ENCODE measurements around the gene TXNL4A.

Gene TXNL4A

GRCh38 chr18:79947881-79948610 lies 40.3 kb downstream of the TXNL4A start:
- no peak for DNase-seq

DNA sequence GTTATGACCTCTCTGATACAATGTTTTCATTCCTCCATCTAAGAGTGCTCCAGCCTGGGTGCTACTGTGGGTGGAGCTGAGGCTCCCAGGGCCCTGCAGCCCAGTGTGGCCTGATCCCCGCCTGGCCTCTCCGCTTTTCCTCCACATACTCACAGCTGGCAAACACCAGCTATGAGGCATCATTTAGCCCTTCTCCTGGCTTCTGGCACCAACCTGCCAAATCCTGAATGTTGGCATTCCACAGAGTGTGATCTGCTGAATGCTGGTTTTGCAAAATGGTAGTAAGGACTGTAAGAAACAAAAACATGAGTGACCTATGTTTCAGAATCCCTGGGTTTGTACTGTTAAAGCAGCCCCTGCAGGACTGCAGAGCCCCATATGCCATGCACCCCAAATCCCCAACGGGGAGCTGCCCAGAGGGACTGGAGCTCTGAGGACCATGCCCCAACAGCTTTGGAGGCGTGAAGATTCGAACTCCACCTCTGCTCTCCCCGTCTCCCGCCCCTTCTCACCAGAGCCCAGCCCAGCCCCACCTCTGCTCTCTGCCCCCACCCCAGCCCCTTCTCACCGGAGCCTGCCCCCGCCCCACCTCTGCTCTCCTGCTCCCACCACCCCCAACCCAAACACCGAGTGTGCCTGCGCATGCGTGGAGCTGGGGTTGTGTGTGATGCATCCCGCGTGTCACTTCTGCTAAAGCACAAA lies 41.2 kb downstream of the TXNL4A start:
- DNase-seq, result no peak

GRCh38 chr18:79945118-79946042 lies 43.0 kb downstream of the TXNL4A start:
- DNase-seq, result no peak

- no peak for DNase-seq
These were observed 43.6 kb downstream of the TXNL4A start for GRCh38 chr18:79944746-79945117.

- DNase-seq, result no peak
These were observed 44.1 kb downstream of the TXNL4A start for GRCh38 chr18:79944126-79944731.

DNA sequence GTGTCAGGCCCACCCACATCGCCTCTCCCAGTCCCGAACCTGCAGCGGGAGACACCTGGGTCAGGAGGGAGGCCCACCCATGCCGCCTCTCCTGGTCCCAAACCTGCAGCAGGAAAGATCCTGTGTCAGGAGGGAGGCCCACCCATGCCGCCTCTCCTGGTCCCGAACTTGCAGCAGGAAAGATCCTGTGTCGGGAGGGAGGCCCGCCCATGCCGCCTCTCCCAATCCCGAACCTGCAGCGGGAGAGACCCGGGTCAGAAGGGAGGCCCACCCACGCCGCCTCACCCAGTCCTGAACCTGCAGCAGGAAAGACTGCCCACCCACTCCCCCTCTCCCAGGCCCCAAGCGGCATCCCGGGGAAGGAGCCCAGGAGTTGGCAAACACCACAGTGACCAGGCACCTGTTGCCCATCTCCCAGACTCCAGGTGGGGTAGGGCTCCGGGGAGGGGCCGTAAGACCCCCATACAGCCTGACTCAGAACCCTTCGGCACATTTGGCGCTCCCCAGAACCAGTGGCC lies 44.7 kb downstream of the TXNL4A start:
- no peak for DNase-seq

GRCh38 chr18:79942786-79943607 lies 45.4 kb downstream of the TXNL4A start:
- no peak for DNase-seq

GRCh38 chr18:79942211-79942610 lies 46.2 kb downstream of the TXNL4A start:
- no peak for DNase-seq

DNA sequence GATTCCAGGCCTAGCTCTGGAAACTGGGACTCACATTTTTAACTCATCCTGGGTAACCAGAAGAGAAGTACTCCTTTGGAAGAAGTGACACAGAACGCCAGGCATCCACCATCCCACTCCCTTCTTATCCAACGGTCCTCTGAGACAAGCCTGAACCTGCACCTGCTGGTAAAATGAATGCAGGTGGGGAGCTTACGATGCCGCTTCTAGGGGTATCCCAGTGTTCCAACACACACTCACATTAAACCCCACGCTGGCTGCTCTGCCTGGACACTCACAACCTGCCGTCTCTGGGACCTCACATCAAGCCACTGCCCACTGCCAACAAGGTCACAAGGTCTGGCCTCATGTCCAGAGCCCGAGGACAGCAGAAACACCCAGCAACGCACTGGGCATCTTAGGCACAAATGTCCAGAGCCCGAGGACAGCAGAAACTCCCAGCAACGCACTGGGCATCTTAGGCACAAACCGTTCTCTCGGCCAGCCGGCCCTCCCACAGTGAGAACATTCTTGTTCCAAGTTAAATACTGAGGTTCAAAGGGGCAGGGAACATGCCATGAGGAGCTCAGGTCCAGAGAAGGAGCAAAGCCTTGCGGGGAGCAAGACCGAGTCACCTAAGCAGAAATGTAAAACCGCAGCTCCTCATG lies 46.8 kb downstream of the TXNL4A start:
- peak; percentile 24 for DNase-seq

- DNase-seq, result no peak
These were observed 47.4 kb downstream of the TXNL4A start for GRCh38 chr18:79940814-79941472.

DNA sequence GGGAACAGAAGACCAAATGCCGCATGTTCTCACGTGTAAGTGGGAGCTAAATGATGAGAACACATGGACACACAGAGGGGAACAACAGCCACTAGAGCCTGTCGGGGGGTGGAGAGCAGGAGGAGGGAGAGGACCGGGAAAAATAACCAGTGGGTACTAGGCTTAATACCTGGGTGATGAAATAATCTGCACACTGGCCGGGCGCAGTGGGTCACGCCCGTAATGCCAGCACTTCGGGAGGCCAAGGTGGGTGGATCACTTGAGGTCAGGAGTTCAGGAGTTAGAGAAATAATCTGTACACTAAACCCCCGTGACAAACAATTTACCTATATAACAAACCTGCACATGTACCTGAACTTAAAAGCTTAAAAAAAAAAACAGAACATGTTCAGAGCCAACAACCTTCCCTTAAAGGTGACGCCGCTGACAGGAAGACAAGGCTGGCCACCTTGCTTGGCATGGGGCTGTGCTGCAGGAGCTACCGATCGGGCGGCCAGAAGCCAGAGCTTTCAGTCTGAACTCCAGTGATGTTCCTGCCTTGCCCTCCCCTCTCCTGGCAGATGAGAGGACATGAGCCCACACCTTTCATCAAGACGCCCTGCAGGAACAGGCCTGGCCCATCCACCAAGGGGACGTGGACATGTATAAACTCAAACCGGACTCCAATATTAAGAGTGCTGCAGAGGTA lies 48.1 kb downstream of the TXNL4A start:
- DNase-seq, result no peak

GRCh38 chr18:79939096-79939495 lies 49.3 kb downstream of the TXNL4A start:
- no peak for DNase-seq

DNA sequence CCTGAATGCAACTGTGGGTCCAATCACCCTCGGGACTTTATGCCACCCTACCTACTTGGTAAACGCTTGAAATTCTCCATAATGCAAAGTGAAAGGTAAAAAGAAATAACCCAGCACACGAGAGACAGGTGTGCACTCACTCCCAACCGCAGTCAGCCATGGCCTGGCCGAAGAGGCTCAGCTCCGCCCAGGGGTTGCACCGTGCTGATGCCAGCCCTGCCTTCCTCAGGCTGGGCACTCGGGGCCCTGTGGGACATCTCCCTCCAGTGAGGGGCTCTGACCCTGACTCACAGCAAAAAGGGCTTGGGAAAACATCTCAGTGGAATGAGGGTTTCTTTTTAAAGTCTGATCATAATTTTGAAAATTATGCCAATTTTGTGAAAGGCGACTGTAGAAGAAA lies 50.2 kb downstream of the TXNL4A start:
- no peak for DNase-seq

- DNase-seq, result no peak
These were observed 51.1 kb downstream of the TXNL4A start for GRCh38 chr18:79937103-79937860.

DNA sequence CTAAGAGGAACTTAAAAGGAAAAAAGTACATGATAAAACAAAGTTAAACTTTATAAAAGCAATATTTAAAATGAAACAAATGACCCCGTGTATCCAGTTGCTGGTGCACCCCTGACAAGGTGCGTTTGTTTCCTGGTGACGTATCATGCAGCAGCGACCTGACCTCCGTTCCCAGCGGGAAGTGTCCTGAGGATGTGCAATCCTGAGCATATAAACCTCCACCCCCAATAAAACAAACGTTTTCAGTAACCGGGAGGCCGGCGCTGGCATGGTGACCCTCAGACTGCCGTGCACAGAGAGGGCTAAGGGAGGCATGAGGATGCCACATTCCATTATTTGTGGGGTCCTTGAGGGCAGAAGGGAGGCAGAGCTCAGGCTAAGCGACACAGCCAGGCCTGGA lies 51.7 kb downstream of the TXNL4A start:
- no peak for DNase-seq

GRCh38 chr18:79935925-79936324 lies 52.4 kb downstream of the TXNL4A start:
- DNase-seq, result no peak

GRCh38 chr18:79935499-79935898 lies 52.9 kb downstream of the TXNL4A start:
- no peak for DNase-seq

- DNase-seq, result no peak
These were observed 53.3 kb downstream of the TXNL4A start for GRCh38 chr18:79935098-79935480.

- peak; percentile 29 for DNase-seq
These were observed 53.9 kb downstream of the TXNL4A start for GRCh38 chr18:79934311-79935097.

Data from NCI-H526 treated with DMSO at 0.1 percent for 48 hours (cell line).